ENCODE results near the gene IL33. TPM values are rescaled to one million over a fixed set of nuclear protein-coding genes. Genes with fewer than 3 reads are reported as not detected.

Gene IL33
- total and polyA plus RNA-seq, 2 experiments from 2014 or later, result not detected

GRCh38 chr9:6219040-6219439 is 3.4 kb downstream of the IL33 start (continued):
- no peak for TF ChIP-seq ETS1 (IDR thresholded peaks at IDR 0.05)
- no peak for TF ChIP-seq STAT1 (IDR thresholded peaks at IDR 0.05; ENCODE audit: unreplicated experiment)
- TF ChIP-seq NANOG (IDR thresholded peaks at IDR 0.05; ENCODE audit: borderline replicate concordance), result no peak
- no peak for TF ChIP-seq JUNB (IDR thresholded peaks at IDR 0.05; ENCODE audit: unreplicated experiment)
- TF ChIP-seq CREB1 (CRISPR knock-in tag; IDR thresholded peaks at IDR 0.05; ENCODE audit: low read depth), result no peak
- TF ChIP-seq CTCF (conservative IDR thresholded peaks at IDR 0.05; ENCODE audit: low read depth in 2 of 2), result no peak

GRCh38 chr9:6219981-6220380 is 4.4 kb downstream of the IL33 start:
- Histone ChIP-seq H3K4me1 (ENCODE audit: insufficient read depth) (no peaks in the 10 kb centered on the region), H3K36me3 (ENCODE audit: insufficient read depth) (no peaks in the 10 kb centered on the region), H3K9me2 (ENCODE audit: insufficient read depth) (no peaks in the 10 kb centered on the region), H3K4me2 (no peak overlapping the region), H3K79me2 (replicated peaks; ENCODE audit: insufficient read depth) (no peaks in the 10 kb centered on the region), H3F3A (replicated peaks; ENCODE audit: low read depth) (no peaks in the 10 kb centered on the region), H3K27me3 (ENCODE audit: insufficient read depth) (no peaks in the 10 kb centered on the region), H3K4me3 (no peak overlapping the region), H3K27ac (ENCODE audit: low read depth) (no peak overlapping the region), H2AFZ (no peak overlapping the region), H4K20me1 (replicated peaks; ENCODE audit: insufficient read depth) (no peaks in the 10 kb centered on the region)
- no peak overlapping the region for H3K27ac Mint-ChIP-seq
- DNase-seq (ENCODE audit: low spot score) (no peak), ATAC-seq (no peak)
- H3K9me3 Mint-ChIP-seq, result no peaks in the 10 kb centered on the region
- H3K4me3 Mint-ChIP-seq, result no peak overlapping the region
- H3K27me3 Mint-ChIP-seq (ENCODE audit: insufficient read depth, low read depth, poor library complexity), result no peaks in the 10 kb centered on the region
- peaks cover 8% of the 10 kb centered on the region for H3K4me1 Mint-ChIP-seq
- H3K36me3 Mint-ChIP-seq (ENCODE audit: low read depth), result no peaks in the 10 kb centered on the region
- no peak for TF ChIP-seq NANOG (IDR thresholded peaks at IDR 0.05; ENCODE audit: borderline replicate concordance)
- TF ChIP-seq ETS1 (IDR thresholded peaks at IDR 0.05), result no peak
- TF ChIP-seq REST (IDR thresholded peaks at IDR 0.05; ENCODE audit: unreplicated experiment), result no peak
- TF ChIP-seq ZNF462 (CRISPR knock-in tag; IDR thresholded peaks at IDR 0.05), result no peak
- TF ChIP-seq EZH2 (IDR thresholded peaks at IDR 0.05; ENCODE audit: low read depth, unreplicated experiment), result no peak

Data from GM23338 (cell line).